ENCODE data around the gene PPA2.

- TF ChIP-seq POLR2A (IDR thresholded peaks at IDR 0.05; ENCODE audit: low read length): no peak
- TF ChIP-seq GATA1 (IDR thresholded peaks at IDR 0.05; ENCODE audit: low read depth, low read length): no peak
These were observed 100.5 kb downstream of the PPA2 start for GRCh38 chr4:105373324-105373723.

Data from erythroblast (primary cell).